GM21390 (cell line): ENCODE data around the gene APOL2.
A peak's percentile ranks its signal among the peaks of the same experiment; 100 is the strongest.
"Not testable (repeated sequence)": the region's sequence is repeated elsewhere in the genome, so short reads cannot be mapped to it uniquely, and the experiment has no call there.

Experiments
- ATAC-seq: cut with Tn5 transposase; IDR thresholded peaks from one replicate; pipeline ENCODE4 v1.9.1; 2021; ENCODE audit not compliant: unreplicated experiment

APOL2 gene, protein sequence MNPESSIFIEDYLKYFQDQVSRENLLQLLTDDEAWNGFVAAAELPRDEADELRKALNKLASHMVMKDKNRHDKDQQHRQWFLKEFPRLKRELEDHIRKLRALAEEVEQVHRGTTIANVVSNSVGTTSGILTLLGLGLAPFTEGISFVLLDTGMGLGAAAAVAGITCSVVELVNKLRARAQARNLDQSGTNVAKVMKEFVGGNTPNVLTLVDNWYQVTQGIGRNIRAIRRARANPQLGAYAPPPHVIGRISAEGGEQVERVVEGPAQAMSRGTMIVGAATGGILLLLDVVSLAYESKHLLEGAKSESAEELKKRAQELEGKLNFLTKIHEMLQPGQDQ

DNA sequence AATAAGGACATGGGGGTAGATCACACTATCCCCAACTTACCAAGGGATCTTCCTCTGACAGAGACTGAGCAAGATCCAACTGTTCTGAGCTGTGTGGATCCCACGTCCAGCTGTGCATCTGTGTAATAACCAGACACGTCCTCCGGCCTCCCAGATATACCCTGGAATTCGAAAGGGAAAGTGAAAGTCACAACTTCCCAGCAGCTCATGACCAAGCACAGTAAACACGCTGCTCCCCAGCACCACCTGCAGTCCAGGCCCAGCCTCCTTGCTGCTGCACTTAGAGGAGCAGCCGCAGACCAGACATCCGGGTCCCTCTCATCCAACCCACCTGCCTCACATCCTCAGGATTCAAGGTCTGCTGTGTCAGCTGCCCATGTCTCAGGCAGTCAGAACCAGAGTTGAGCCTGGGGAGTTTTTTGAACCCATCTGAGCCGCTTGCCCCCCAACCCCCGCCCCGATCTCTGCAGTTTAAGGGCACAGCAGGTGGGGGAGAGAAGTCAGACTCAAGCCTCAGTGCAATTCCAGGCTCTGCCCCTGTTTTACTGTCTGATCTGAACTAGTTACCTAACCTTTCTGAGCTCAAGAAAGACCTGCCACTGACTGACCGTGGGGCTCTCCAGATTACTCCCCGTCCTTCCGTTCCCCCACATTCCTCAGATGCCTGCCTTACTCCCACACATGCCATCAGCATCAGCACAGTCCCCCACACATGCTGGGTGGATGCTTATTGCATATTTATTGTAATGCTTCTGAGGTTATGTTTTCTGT lies at the start of gene APOL2:
TSS of gene APOL2 (minus strand) at position 127 of the 771 bp plus-strand sequence. CDS start 6,365 bp downstream, outside the sequence.
- peak; percentile 79 for ATAC-seq

DNA sequence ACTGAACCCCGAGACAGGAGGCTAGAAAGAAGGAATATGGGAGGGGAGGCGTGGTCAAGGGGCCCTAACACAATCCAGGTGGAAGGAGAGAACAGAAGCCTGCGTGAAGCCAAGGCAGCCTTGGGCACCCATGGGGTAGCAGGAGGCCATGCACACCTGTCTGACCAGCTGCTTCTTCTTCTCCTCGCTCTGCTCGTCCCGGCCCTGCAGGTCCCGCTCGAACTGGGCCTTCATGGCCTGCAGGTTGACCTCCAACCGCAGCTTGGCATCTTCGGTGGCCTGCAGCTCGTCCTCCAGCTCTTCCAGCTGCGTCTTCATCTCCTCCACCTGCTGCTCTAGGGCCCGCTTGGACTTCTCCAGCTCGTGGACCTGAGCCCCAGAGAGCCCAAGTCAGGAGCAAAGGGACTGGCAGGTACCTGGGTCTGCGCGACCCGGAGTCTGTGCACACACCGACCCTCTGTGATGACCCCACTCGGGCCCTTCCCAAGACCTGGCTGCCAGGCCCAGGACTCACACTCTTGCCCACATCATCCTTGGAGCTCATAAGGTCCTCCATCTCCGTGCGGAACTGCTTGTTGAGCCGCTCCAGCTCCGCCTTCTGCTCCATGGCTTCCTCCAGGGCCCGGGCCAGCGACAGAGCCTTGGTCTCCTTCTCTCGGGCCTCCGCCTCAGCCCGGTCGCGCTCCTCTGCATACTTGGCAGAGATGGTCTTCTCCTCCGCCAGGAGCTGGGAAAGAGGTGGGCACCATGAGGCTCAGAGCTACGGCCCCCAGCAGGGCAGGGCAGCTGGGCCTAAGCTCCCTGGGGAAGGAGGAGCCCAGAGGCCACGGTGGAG lies 49.5 kb upstream of the APOL2 start:
- ATAC-seq: no peak

DNA sequence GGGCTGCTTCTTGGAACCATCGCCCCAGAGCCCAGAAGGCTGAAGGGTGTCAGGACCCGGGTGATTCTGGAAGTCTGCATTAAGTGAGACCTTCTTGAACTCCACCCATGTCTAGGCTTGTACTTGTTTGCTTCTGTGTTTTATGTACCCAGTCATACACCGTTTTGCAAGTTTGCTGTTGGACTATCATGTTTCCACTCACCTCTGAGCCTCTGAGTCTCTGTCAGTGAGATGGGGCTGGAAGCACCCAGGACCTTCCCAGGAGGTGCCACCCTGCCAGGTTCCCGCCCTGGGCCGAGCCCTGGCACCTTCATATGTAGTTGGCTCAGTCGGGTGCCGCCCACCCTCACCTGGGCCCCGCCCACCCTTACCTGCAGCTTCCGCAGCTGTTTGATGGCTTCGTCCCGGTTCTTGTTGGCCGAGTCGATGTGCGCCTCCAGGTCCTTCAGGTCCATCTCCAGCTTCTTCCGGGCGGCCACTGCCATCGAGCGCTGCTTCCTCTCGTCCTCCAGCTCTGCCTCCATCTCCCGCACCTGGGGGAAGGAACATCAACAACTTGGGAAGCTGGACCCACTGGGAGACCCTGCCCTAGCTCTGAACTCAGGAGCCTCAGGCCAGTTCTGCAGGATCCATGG lies 48.7 kb upstream of the APOL2 start:
- ATAC-seq: no peak

DNA sequence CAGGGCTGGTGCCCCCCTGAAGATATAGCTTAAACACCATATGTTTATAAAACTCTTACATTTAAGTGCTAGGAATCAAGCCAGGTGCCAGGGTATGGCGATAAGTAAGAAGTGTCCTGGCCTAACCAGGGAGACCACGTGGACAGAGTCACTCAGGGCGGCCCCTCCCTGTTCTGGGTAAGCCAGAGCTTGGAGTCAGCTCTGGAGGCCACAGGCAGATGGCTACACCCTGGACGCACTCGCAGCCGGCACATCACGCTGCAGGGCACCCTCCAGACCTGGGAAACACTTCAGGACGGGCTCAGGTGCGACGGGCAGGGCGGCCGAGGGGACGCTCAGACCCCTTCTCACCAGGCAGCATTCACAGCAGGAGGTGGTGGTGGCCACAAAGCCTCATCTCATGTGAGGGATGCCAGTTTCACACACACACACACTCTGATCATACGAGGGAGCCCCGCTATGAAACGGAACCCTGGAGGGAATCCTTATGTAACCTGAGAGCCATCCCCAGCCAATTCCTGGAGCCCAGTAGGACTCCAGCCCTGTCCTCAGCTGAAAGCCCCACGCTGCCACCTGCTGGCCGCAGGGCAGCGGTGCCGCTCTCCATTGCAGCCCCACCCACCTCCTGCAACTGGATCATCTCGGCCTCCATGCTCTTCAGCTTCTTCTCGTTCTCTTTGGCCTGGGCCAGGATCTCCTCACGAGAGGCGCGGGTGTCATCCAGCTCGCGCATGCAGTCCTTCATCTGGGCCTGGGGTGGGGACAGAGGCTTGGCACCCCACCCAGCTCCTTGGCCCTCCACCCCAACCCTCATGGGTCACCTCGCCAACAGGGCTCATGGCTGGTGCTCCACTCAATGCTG lies 47.0 kb upstream of the APOL2 start:
- ATAC-seq: no peak

DNA sequence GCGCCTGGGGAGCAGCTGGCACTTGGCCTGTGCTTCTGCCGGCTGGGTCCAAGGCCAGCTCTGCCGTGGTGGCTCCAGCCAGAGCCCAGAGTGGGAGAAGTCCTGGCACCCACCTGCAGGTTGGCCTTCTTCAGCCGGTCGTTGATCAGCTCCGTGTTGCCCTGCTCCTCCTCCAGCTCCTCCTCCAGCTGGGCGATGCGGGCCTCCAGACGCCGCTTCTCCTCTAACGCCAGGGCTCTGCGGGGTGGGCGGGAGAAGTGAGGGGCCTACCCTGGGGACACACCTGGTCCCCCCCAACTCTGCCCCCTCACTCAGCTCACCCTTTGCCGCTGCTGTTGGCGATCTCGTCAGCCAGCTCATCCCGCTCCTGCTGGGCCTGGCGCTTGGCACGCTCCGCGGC lies 46.2 kb upstream of the APOL2 start:
- no peak for ATAC-seq

DNA sequence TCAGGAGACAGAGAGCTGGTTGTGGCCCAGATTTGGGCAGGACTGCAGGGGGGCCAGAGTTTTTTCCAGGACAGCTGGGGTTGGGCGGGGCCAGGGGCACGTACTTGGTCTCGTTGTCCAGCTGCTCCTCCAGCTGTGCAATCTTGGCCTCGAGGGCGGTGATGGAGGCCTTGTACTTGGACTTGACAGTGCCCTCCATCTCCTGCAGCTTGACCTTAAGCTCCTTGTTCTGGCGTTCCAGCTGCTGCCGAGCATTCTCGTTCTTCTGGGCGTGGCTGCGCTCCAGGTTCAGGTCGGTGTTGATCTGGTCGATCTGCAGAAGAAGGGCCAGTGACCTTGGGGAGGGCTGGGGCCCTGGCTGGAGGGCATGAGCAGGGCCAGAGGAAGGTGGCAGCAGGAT lies 45.7 kb upstream of the APOL2 start:
- ATAC-seq: no peak

DNA sequence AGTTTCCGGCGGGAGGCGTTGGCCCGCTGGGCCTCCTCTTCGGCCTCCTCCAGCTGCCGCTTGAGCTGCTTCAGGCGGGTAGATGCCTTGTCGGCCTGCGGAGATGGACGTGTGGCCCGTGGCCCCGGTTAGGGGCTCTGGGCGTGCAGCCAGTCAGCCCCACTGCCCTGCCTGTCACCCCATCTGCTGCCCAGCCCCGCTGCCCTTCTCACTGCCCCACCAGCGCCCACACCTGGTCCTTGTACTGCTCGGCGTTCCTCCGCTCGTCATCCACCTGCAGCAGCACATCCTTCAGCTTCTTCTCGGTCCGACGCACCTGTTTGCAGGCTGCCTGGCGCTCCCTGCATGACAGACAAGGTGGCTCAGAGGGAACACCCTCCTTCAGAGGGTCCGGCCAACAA lies 44.8 kb upstream of the APOL2 start:
- ATAC-seq: no peak

DNA sequence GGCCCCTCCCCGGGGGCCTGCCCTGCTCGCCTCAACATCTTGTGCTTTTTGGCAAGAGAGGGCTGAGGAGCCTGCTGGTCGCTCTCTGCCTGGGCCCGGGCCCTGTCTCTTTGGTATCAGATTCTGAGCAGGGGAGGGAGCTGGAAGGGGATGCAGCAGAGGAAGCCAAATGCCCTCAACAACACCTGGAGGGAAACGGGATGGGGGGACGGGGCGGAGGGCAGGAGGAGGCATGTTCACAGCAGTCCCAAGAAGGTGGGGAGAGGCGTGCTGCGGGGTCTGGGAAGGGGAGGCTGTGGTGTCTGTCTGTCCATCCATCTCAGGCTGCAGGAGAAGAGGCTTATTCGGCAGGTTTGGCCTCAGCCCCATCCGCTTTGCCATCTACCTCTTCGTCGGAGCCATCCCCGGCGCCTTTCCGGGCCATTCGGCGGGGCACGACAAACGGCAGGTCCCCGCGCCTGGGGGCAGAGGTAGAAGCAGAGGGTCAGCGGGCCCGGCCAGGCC lies 43.1 kb upstream of the APOL2 start:
- ATAC-seq: no peak

DNA sequence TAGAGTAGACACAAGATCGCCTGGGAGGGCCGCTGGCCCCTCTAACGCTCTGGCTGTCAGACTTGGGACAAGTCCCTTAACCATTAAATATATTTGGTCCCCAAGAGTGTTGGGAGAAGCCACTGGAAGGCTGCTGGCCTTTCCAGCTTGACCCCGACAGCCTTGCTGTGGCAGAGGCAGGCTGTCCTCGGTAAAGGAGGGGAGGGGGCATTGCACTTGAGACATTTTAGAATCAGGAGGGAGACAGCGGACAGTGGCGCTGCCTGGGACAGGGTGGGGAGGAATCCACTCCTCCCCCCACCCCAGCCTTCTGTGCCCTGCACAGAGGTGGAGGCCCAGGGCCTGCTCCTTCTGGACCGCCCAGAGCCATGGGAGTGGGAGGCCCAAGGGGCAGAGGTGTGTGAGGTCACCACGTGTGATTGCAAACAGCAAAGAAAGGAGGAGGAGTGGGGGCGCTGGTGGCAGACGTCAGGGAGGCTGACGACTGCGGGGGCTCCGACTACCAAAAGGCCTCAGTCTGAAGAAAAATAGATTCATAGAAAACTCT lies 42.5 kb upstream of the APOL2 start:
- ATAC-seq: no peak

DNA sequence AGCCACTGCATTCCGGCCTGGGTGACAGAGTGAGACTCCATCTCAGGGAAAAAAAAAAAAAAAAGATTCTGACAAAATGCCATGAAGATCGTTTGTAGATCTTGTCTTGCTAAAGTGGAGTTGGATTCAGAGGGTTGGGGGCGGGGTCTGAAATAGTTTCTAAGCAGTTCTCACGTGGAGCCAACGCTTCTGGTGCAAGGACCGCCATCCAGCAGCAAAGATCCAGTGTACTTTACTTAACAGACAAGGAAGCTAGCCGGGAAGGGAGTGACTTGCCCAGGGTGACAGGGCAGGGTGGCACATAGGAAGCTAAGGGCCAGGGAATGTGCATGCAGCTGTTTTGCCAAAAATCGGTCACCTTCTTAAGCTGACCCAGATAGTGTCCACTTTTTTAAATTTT lies 41.1 kb upstream of the APOL2 start:
- no peak for ATAC-seq

DNA sequence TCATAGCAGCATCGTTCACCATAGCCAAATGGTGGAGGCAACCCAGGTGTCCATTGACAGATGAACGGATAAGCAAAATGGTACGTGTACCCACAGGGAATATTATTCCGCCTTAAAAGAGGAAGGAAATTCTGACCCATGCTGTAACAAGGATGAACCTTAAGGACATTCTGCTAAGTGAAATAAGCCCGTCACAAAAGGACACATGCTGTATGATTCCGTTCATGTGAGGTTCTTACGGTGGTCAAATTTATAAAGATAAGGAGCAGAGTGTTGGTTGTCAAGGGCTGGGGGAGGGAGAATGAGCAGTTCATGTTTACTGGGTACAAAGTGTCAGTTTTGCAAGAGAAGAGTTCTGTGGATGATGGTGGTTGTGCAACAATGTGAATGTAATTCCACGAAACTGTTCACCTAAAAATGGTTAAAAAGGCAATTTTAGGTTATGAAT lies 39.9 kb upstream of the APOL2 start:
- ATAC-seq: no peak

DNA sequence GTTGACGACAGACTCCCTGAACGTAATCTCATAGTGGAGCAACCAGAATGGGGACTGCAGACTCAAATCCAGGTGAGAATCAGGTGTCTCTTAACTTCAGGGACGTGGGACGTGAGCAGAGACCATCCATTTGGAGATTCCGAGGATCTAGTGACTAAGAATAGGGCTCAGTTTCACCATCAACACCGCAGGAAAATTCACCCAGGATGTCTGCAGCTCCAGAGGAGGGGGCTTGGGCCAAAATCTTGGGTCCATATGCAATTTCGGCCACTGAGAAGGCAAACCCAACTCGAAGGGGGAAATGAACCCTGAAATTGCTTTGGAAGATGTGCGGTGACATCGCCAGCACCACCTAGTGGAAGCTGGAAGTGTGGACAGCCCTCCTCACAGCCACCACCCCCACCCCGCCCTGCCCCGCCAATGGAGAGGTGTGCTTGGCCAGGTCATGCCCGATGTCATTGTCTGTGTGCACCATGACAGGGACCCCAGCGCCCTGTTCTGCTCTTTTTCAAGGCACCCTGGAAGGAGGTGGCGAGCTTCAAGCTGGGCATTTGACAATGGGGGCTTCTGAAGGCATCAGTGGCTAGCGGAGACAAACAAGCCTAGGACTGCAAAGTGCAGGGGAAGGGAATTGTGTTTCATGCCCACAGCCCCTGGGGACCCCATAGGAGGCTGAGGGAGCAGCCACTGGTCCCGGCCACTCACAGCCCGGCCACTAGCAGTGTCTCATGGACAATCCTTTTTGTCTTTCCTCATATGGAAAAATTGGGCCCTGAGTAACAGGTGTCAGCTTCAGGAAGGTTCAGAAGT lies 38.4 kb upstream of the APOL2 start:
- no peak for ATAC-seq

DNA sequence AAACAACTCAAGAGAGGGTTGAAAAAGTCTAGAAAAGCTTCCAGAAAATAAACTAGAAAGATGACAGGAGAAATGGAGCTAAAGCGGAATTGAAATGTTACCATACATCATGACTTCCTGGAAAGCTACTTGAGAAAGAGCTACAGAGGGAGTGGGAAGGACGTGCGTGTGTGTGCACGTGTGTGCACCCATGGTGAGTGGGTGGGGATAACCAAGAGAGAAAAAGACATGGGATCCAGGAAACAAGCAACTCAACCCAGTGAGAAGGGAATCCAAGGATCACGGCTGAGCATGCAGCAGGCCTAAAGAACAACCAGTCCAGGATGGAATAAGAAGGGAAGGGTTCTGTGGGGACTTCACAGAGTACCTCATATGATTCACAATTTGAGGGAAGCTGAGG lies 35.2 kb upstream of the APOL2 start:
- no peak for ATAC-seq

DNA sequence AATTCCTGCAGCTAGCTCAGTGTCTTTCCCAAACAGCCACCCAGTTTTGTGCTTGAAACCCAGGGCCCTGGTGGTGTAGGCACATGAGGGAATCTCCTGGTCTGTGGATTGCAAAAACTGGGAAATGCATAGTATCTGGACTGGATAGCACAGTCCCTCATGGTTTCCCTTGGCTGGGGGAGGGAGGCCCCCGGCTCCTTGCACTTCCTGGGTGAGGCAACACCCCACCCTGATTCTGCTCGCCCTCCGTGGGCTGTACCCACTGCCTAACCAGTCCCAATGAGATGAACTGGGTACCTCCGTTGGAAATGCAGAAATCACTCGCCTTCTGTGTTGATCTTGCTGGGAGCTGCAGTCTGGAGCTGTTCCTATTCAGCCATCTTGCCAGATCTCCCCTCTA lies 32.6 kb upstream of the APOL2 start:
- not testable (repeated sequence) for ATAC-seq

DNA sequence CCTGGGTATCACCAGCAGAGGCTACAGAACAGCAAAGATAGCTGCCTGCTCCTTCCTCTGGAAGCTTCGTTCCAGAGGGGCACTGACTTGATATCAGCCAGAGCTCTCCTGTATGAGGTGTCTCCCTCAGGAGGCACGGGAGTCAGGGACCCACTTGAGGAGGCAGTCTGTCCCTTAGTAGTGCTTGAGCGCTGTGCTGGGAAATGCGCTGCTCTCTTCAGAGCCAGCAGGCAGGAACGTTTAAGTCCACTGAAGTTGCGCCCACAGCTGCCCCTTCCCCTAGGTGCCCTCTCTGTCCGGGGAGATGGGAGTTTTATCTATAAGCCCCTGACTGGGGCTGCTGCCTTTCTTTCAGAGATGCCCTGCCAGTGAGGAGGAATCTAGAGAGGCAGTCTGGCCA lies 31.9 kb upstream of the APOL2 start:
- not testable (repeated sequence) for ATAC-seq

DNA sequence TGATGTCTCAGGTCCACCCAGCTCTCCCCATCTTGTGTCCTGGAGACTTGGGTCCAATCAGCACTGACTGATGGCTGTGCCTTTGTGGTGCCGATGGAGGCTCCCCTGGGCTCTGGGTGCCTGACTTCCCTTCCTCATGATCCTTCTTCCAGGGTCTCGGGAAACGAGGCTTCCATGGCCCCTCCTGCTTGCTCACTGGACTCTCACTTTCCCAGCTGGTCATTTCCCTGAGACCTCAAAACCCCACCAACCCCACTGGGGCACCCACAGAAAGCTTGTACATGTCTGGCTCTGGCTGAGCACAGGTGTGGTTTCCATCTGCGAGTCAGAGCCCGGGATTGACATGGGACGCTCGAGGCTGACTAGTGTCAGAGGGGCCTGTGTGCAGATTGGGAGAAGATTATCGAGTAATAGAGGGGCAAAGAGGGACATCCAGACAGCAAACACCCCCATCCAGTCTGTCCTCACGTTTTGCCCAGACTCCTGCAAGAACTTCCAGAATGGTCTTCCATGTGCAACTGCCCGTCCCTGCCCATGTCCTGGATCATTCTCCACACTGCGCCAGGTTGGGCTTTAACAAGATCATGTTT lies 28.7 kb upstream of the APOL2 start:
- no peak for ATAC-seq

DNA sequence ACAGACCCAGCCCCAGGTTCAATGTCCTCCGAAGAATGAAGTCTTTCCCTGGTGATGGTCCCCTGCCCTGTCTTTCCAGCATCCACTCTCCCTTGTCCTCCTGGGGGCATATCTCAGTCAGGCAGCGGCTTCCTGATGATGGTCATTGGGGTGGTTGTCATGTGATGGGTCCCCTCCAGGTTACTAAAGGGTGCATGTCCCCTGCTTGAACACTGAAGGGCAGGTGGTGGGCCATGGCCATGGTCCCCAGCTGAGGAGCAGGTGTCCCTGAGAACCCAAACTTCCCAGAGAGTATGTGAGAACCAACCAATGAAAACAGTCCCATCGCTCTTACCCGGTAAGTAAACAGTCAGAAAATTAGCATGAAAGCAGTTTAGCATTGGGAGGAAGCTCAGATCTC lies 27.7 kb upstream of the APOL2 start:
- ATAC-seq: no peak

DNA sequence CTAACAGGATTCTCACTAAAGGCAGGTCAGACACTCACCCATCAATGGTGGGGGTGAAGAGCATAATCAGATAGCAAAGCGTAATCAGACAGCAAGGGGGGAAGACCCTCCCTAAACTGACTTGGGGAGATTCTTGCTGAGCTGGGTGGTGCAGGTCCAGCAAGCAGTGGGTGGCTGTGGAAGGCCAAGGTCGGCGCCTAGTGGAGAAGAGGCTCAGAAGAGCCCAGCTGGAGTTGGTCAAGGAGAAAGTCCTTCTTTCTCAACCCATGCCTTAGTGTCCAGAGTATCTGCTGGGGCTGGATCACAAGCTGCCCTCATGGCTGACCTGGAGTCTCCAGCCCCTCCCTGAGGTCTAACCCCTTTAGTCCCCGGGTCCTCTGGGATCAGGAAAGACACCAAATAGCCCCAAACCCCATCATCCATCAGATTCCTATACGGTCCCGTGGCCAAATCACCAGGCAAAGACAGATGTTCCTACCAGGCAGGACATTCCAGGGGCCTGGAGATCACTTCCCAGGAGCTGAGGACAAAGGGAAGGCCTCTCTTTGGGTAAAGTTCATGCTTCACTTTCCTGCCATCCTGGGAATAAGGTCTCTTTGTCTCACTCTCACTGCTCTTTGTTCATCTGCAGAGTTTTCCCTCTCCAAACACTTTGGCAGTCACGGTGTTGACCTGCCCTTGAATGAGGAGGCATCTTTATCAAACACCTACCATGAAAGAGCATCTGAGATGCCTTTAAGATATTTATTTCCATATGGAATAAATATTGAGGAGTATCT lies 24.7 kb upstream of the APOL2 start:
- ATAC-seq: not testable (repeated sequence)
